Measurements from ENCODE around the gene UCN2. TPM values are rescaled to one million over a fixed set of nuclear protein-coding genes. Genes with fewer than 3 reads are reported as not detected.

Gene UCN2
- total and polyA plus RNA-seq, 2 of the 8 experiments (the other 6 are each of a cell fraction or from before 2014, with no cell fraction given): 0.14 TPM; not detected in 1

- Histone ChIP-seq H3K4me2 (ENCODE audit: insufficient read depth in 1 of 2, low read depth in 2 of 2, low read length in 2 of 2) (no peak overlapping the region), H3K9me3 (ENCODE audit: insufficient read depth in 2 of 2, low read depth in 1 of 2, low read length in 1 of 2) (no peaks in the 10 kb centered on the region), H3K27ac (ENCODE audit: low read depth, low read length) (no peak overlapping the region), H2BK12ac (ENCODE audit: low read depth, low read length) (no peak overlapping the region), H2BK5ac (ENCODE audit: low read depth, low read length) (no peak overlapping the region), H3K18ac (ENCODE audit: extremely low read depth, low read length) (no peak overlapping the region), H2AFZ (ENCODE audit: low read length) (no peak overlapping the region), H4K5ac (ENCODE audit: insufficient read length, low read depth, low read length) (no peak overlapping the region), H3K4ac (replicated peaks; ENCODE audit: insufficient read length, low read depth, low read length) (no peak overlapping the region), H2BK120ac (replicated peaks; ENCODE audit: low read depth, low read length) (no peak overlapping the region), H3K56ac (replicated peaks; ENCODE audit: insufficient read length, low read depth, low read length) (no peak overlapping the region), H2BK20ac (ENCODE audit: low read length) (no peak overlapping the region), H2BK15ac (ENCODE audit: low read length) (no peak overlapping the region), H3K9ac (replicated peaks in 1 of 4; ENCODE audit: extremely low read depth in 1 of 4, low read depth in 3 of 4, low read length in 3 of 4) (no peak overlapping the region), H3K79me1 (ENCODE audit: low read depth, low read length) (no peaks in the 10 kb centered on the region), H3K4me3 (ENCODE audit: extremely low read depth in 1 of 4, insufficient read depth in 2 of 4, low read depth in 3 of 4, low read length in 4 of 4) (no peak overlapping the region), H4K20me1 (replicated peaks in 1 of 2; ENCODE audit: control insufficient read depth in 1 of 2, insufficient read depth in 2 of 2, low read length in 2 of 2) (peaks cover 2 to 3% of the 10 kb centered on the region in 2 experiments), H3K27me3 (replicated peaks in 1 of 4; ENCODE audit: control insufficient read depth in 3 of 4, extremely low read depth in 1 of 4, insufficient read depth in 3 of 4, low read length in 3 of 4) (no peaks in the 10 kb centered on the region), H2AK5ac (ENCODE audit: low read depth, low read length) (no peak overlapping the region), H3K23ac (ENCODE audit: insufficient read length) (no peak overlapping the region), H3K79me2 (ENCODE audit: control insufficient read depth in 1 of 2, insufficient read depth in 2 of 2, low read length in 2 of 2) (no peaks in the 10 kb centered on the region), H3K14ac (ENCODE audit: insufficient read length) (no peak overlapping the region), H4K91ac (replicated peaks; ENCODE audit: insufficient read length, low read length) (no peak overlapping the region), H3K23me2 (ENCODE audit: low read depth, low read length) (no peaks in the 10 kb centered on the region), H3K36me3 (ENCODE audit: control insufficient read depth in 2 of 4, insufficient read depth in 4 of 4, low read length in 3 of 4) (peaks cover 0 to 5% (median 4%) of the 10 kb centered on the region in 4 experiments; a peak in 4 of 8 replicates), H4K8ac (ENCODE audit: extremely low read depth, insufficient read depth, low read length) (no peak overlapping the region), H3K4me1 (replicated peaks in 1 of 4; ENCODE audit: control insufficient read depth in 3 of 4, insufficient read depth in 4 of 4, low read length in 3 of 4) (no peaks in the 10 kb centered on the region)
- DNase-seq (ENCODE audit: low read depth in 1 of 2, low spot score in 2 of 2): peak in 1 of 2 experiments; percentile 41
- CTCF ChIA-PET (ENCODE audit: partially characterized antibody): interaction anchor here (1.4 kb wide), 1 partner anchor 31 kb away, joined by 4 read pairs; no protein-coding TSS in a partner anchor
- WGBS, 2 experiments (ENCODE audit: extremely low coverage in 1 of 2, insufficient coverage in 1 of 2, insufficient read length in 1 of 2, insufficient replicate concordance in 2 of 2, low coverage in 1 of 2, low lambda C conversion rate in 2 of 2, missing lambda C conversion rate in 1 of 2): 94% methylated on average over 6 of the region's 6 CpGs; no CpG with 5 or more reads in 1 of the 2 experiments
- FAIRE-seq: no peak
- POLR2A ChIA-PET (ENCODE audit: partially characterized antibody): no interaction called here
- TF ChIP-seq SIRT6 (IDR thresholded peaks at IDR 0.05; ENCODE audit: low read length) (no peak), NRF1 (IDR thresholded peaks at IDR 0.05; ENCODE audit: low read depth, low read length) (no peak), KDM4A (IDR thresholded peaks at IDR 0.05; ENCODE audit: low read depth, low read length, severe bottlenecking) (no peak), SUZ12 (IDR thresholded peaks at IDR 0.05; ENCODE audit: low read length) (no peak), SRF (IDR thresholded peaks at IDR 0.05; ENCODE audit: low read depth, low read length) (no peak), SP4 (IDR thresholded peaks at IDR 0.05; ENCODE audit: low read length) (no peak), CBX5 (IDR thresholded peaks at IDR 0.05; ENCODE audit: low read depth, low read length) (no peak), MAX (IDR thresholded peaks at IDR 0.05) (no peak), YY1 (IDR thresholded peaks at IDR 0.05; ENCODE audit: low read depth, low read length) (no peak), KDM5A (IDR thresholded peaks at IDR 0.05; ENCODE audit: low read length) (no peak), KDM1A (IDR thresholded peaks at IDR 0.05; ENCODE audit: borderline replicate concordance, low read length) (no peak), CTCF (IDR thresholded peaks at IDR 0.05; ENCODE audit: control extremely low read depth in 1 of 3, insufficient read depth in 1 of 3, low read depth in 1 of 3, low read length in 3 of 3) (no peak)
Measured at GRCh38 chr3:48518069-48518468, 45.5 kb downstream of the UCN2 start.

Data from H1 (cell line).